ENCODE measurements around the gene GAA. TPM values are rescaled to one million over a fixed set of nuclear protein-coding genes. Genes with fewer than 3 reads are reported as not detected.

GAA gene
- total and polyA plus RNA-seq, 12 donors = 5.6 to 170 (median 90.5) TPM

- DNase-seq = peak in 1 of 7 donors; percentile 11
- Histone ChIP-seq H3K36me3 (replicated peaks in 1 of 2) (peaks cover 0 to 5% of the 10 kb centered on the region in 2 donors), H3K27ac (no peak overlapping the region), H3K4me3 (no peak overlapping the region), H3K9me3 (replicated peaks in 1 of 3) (no peaks in the 10 kb centered on the region), H3K27me3 (no peaks in the 10 kb centered on the region), H3K4me1 (replicated peaks in 1 of 2) (peaks cover 0 to 8% of the 10 kb centered on the region in 2 donors)
- intact Hi-C loops (cut with DNase I) = no loop called here
- TF ChIP-seq POLR2A (IDR thresholded peaks at IDR 0.05) = no peak
- no peak for TF ChIP-seq CTCF (IDR thresholded peaks at IDR 0.05)
- 87 to 91% (median 90%) methylated on average over 20 to 40 of the region's 40 CpGs for WGBS, 4 donors
These were observed 6.9 kb downstream of the GAA start for GRCh38 chr17:80108036-80108971.

- no peak for TF ChIP-seq CTCF (IDR thresholded peaks at IDR 0.05)
- no peak for TF ChIP-seq POLR2A (IDR thresholded peaks at IDR 0.05)
- H3K27me3 ChIP-seq = no peaks in the 10 kb centered on the region
- H3K9me3 ChIP-seq (replicated peaks in 1 of 3) = no peaks in the 10 kb centered on the region
- intact Hi-C loops (cut with DNase I) = no loop called here
- peak in 2 of 7 donors; percentile 5 for DNase-seq
- H3K27ac ChIP-seq = no peak overlapping the region
- WGBS, 4 donors = 89 to 95% (median 92%) methylated on average over 12 to 13 of the region's 13 CpGs
- no peak overlapping the region for H3K4me3 ChIP-seq
- H3K36me3 ChIP-seq (replicated peaks in 1 of 2) = peaks cover 0 to 5% of the 10 kb centered on the region in 2 donors
- peaks cover 0 to 6% of the 10 kb centered on the region in 2 donors for H3K4me1 ChIP-seq (replicated peaks in 1 of 2)
These were observed 7.8 kb downstream of the GAA start for GRCh38 chr17:80109066-80109660.

GRCh38 chr17:80109713-80110446 lies 8.5 kb downstream of the GAA start:
- 82 to 92% (median 90%) methylated on average over 24 to 30 of the region's 30 CpGs for WGBS, 4 donors
- Histone ChIP-seq H3K4me1 (replicated peaks in 1 of 2) (no peaks in the 10 kb centered on the region), H3K9me3 (replicated peaks in 1 of 3) (no peaks in the 10 kb centered on the region), H3K27me3 (no peaks in the 10 kb centered on the region), H3K27ac (no peak overlapping the region), H3K36me3 (replicated peaks in 1 of 2) (peaks cover 0 to 5% of the 10 kb centered on the region in 2 donors), H3K4me3 (no peak overlapping the region)
- TF ChIP-seq POLR2A (IDR thresholded peaks at IDR 0.05) = no peak
- TF ChIP-seq CTCF (IDR thresholded peaks at IDR 0.05) = no peak
- peak in 2 of 7 donors; percentile 7 to 10 for DNase-seq
- intact Hi-C loops (cut with DNase I) = no loop called here

- WGBS, 4 donors = 79 to 87% (median 81%) methylated on average over 6 to 9 of the region's 9 CpGs
- peaks cover 0 to 5% of the 10 kb centered on the region in 2 donors for H3K36me3 ChIP-seq (replicated peaks in 1 of 2)
These were observed 9.0 kb downstream of the GAA start for GRCh38 chr17:80110447-80110812.

More at GRCh38 chr17:80110447-80110812, 9.0 kb downstream of the GAA start:
- H3K27ac ChIP-seq = no peak overlapping the region
- no peak for TF ChIP-seq POLR2A (IDR thresholded peaks at IDR 0.05)
- no peak for TF ChIP-seq CTCF (IDR thresholded peaks at IDR 0.05)
- no peak overlapping the region for H3K4me3 ChIP-seq
- DNase-seq = peak in 1 of 7 donors; percentile 0
- no peaks in the 10 kb centered on the region for H3K9me3 ChIP-seq (replicated peaks in 1 of 3)
- H3K27me3 ChIP-seq = no peaks in the 10 kb centered on the region
- intact Hi-C loops (cut with DNase I) = no loop called here
- H3K4me1 ChIP-seq (replicated peaks in 1 of 2) = no peaks in the 10 kb centered on the region
